GM21529 (cell line): ENCODE data around the gene OR1L1.

Source experiments
- ATAC-seq: cut with Tn5 transposase; IDR thresholded peaks from one replicate; pipeline ENCODE4 v1.9.1; 2021; ENCODE audit not compliant: unreplicated experiment

OR1L1 gene

GRCh38 chr9:122661416-122661815 is at the start of gene OR1L1:
OR1L1 (plus strand) TSS chr9:122661716; CDS start chr9:122661716, 0 bp downstream.
- no peak for ATAC-seq

GRCh38 chr9:122614362-122614761 is 47.2 kb upstream of the OR1L1 start, which contains the start of gene OR1Q1:
OR1Q1 (plus strand) TSS chr9:122614738; CDS start chr9:122614738, 0 bp downstream.
- no peak for ATAC-seq

- no peak for ATAC-seq
These were observed 41.5 kb upstream of the OR1L1 start for GRCh38 chr9:122619996-122620395.

- ATAC-seq: no peak
These were observed 19.3 kb upstream of the OR1L1 start for GRCh38 chr9:122642226-122642625.

GRCh38 chr9:122656378-122656777 is 5.1 kb upstream of the OR1L1 start:
- no peak for ATAC-seq

GRCh38 chr9:122657527-122657926 is 4.0 kb upstream of the OR1L1 start, which contains the start of gene OR1B1:
OR1B1 (minus strand) TSS chr9:122657627.
- ATAC-seq: no peak

GRCh38 chr9:122672481-122672880 is 11.0 kb downstream of the OR1L1 start:
- ATAC-seq: no peak

- no peak for ATAC-seq
These were observed 23.3 kb downstream of the OR1L1 start for GRCh38 chr9:122684851-122685250.

GRCh38 chr9:122695696-122696095 is 34.2 kb downstream of the OR1L1 start:
- no peak for ATAC-seq
